ENCODE measurements around the gene LRRC28.

- TF ChIP-seq CTCF (tag by site-specific recombination; IDR thresholded peaks at IDR 0.05) (no peak), ZBTB8A (tag by site-specific recombination; IDR thresholded peaks at IDR 0.05) (no peak), SCRT1 (tag by site-specific recombination; IDR thresholded peaks at IDR 0.05; ENCODE audit: borderline replicate concordance) (no peak), ZNF221 (tag by site-specific recombination; IDR thresholded peaks at IDR 0.05; ENCODE audit: borderline replicate concordance) (no peak)
- TF ChIP-seq, protein P1, sequence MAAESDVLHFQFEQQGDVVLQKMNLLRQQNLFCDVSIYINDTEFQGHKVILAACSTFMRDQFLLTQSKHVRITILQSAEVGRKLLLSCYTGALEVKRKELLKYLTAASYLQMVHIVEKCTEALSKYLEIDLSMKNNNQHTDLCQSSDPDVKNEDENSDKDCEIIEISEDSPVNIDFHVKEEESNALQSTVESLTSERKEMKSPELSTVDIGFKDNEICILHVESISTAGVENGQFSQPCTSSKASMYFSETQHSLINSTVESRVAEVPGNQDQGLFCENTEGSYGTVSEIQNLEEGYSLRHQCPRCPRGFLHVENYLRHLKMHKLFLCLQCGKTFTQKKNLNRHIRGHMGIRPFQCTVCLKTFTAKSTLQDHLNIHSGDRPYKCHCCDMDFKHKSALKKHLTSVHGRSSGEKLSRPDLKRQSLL (tag by site-specific recombination; IDR thresholded peaks at IDR 0.05): no peak
These were observed 55.5 kb downstream of the LRRC28 start for GRCh38 chr15:99306694-99307338.
